SU-DHL-6 (cell line): Measurements from ENCODE around the gene OR9Q1.

Experiments
- CTCF ChIP-seq: fragments of 200-600 bp; sonication (generic); IDR thresholded peaks from one replicate; pipeline ENCODE4 v1.5.1; 2017; ENCODE audit warnings: antibody characterized with exemption, mild to moderate bottlenecking, low read length, moderate library complexity; ENCODE audit not compliant: insufficient read depth, poor library complexity, severe bottlenecking
- EZH2phosphoT487 ChIP-seq: fragments of 200-600 bp; sonication (generic), shearing (Covaris generic); conservative IDR thresholded peaks from 2 replicates; pipeline ENCODE4 v1.6.1; 2018; ENCODE audit warnings: mild to moderate bottlenecking, antibody characterized with exemption, low read length, moderate library complexity, mixed read lengths

- TF ChIP-seq CTCF (no peak), EZH2phosphoT487 (no peak)
Observed at GRCh38 chr11:58034471-58034870, 10.8 kb downstream of the OR9Q1 start.
